SH-SY5Y (cell line): ENCODE data around the gene PID1.

ENCODE experiments used
- GATA2 ChIP-seq: IDR thresholded peaks from 2 replicates; pipeline ENCODE4 v1.6.1; 2011; ENCODE audit warnings: mild to moderate bottlenecking, low read depth, low read length
- GATA3 ChIP-seq: IDR thresholded peaks from 2 replicates; pipeline ENCODE4 v1.6.1; 2011; ENCODE audit warnings: low read depth, mild to moderate bottlenecking, low read length, moderate library complexity

GRCh38 chr2:229118927-229119326 lies 152.2 kb downstream of the PID1 start:
- TF ChIP-seq GATA3 (no peak), GATA2 (no peak)
